ENCODE measurements around the gene PAX2. TPM values are rescaled to one million over a fixed set of nuclear protein-coding genes. Genes with fewer than 3 reads are reported as not detected.

Gene PAX2
- total RNA-seq, 1 donor from 2014 or later: 0.34 TPM

- no peaks in the 10 kb centered on the region for H3K9me3 Mint-ChIP-seq
- no peak overlapping the region for H3K4me3 Mint-ChIP-seq
- no peaks in the 10 kb centered on the region for H3K79me2 ChIP-seq (ENCODE audit: low read depth)
- no peak overlapping the region for H3K27ac ChIP-seq
- no peaks in the 10 kb centered on the region for H3K36me3 ChIP-seq
- no peak overlapping the region for H3K9ac ChIP-seq
- H3K9me3 ChIP-seq (ENCODE audit: low read depth): no peaks in the 10 kb centered on the region
- no peaks in the 10 kb centered on the region for H3K36me3 Mint-ChIP-seq
- no peaks in the 10 kb centered on the region for H3K4me1 Mint-ChIP-seq
- no peak for DNase-seq (ENCODE audit: low spot score)
- H3K4me3 ChIP-seq: no peak overlapping the region
- H3K4me2 ChIP-seq: no peak overlapping the region
- peaks cover 4% of the 10 kb centered on the region for H4K20me1 ChIP-seq (ENCODE audit: low read depth)
- H3K27me3 ChIP-seq: peaks cover 96% of the 10 kb centered on the region
- TF ChIP-seq EZH2 (IDR thresholded peaks at IDR 0.05) (no peak), EZH2phosphoT487 (IDR thresholded peaks at IDR 0.05) (no peak)
- TF ChIP-seq, protein P1, sequence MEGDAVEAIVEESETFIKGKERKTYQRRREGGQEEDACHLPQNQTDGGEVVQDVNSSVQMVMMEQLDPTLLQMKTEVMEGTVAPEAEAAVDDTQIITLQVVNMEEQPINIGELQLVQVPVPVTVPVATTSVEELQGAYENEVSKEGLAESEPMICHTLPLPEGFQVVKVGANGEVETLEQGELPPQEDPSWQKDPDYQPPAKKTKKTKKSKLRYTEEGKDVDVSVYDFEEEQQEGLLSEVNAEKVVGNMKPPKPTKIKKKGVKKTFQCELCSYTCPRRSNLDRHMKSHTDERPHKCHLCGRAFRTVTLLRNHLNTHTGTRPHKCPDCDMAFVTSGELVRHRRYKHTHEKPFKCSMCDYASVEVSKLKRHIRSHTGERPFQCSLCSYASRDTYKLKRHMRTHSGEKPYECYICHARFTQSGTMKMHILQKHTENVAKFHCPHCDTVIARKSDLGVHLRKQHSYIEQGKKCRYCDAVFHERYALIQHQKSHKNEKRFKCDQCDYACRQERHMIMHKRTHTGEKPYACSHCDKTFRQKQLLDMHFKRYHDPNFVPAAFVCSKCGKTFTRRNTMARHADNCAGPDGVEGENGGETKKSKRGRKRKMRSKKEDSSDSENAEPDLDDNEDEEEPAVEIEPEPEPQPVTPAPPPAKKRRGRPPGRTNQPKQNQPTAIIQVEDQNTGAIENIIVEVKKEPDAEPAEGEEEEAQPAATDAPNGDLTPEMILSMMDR (IDR thresholded peaks at IDR 0.05): no peak
- H3K4me1 ChIP-seq: no peaks in the 10 kb centered on the region
- no peak overlapping the region for H2AFZ ChIP-seq (replicated peaks)
- peaks cover 9% of the 10 kb centered on the region for H3K27me3 Mint-ChIP-seq (ENCODE audit: insufficient read depth, low read depth)
- no peaks in the 10 kb centered on the region for H3F3A ChIP-seq (ENCODE audit: low read depth)
- no peak overlapping the region for H3K27ac Mint-ChIP-seq
These were observed 22.0 kb downstream of the PAX2 start for GRCh38 chr10:100767422-100767775.

DNA sequence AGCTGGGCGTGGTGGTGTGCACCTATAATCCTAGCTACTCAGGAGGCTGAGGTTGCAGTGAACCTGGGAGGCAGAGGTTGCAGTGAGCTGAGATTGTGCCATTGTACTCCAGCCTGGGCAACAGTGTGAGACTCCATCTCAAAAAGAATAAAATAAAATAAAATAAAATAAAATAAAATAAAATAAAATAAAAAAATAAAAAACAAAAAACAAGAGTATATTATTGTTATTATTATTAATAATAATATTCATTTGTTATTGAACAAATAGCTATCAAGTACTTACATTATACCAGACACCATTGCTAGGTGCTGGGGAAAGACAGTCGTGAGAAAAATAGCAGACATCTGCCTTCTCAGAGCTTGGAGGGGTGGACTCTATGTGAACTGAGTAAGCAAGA, 24.1 kb downstream of the PAX2 start:
- Histone ChIP-seq H3K27ac (no peak overlapping the region), H3K4me1 (no peaks in the 10 kb centered on the region), H3K79me2 (ENCODE audit: low read depth) (no peaks in the 10 kb centered on the region), H3K27me3 (peaks cover 94% of the 10 kb centered on the region), H3K36me3 (no peaks in the 10 kb centered on the region), H3K9me3 (ENCODE audit: low read depth) (no peaks in the 10 kb centered on the region), H4K20me1 (ENCODE audit: low read depth) (peaks cover 4% of the 10 kb centered on the region), H3K4me3 (no peak overlapping the region), H2AFZ (replicated peaks) (no peak overlapping the region), H3K4me2 (no peak overlapping the region), H3F3A (ENCODE audit: low read depth) (no peaks in the 10 kb centered on the region), H3K9ac (no peak overlapping the region)
- Mint-ChIP-seq H3K27ac (no peak overlapping the region), H3K4me3 (no peak overlapping the region), H3K9me3 (no peaks in the 10 kb centered on the region), H3K27me3 (ENCODE audit: insufficient read depth, low read depth) (peaks cover 9% of the 10 kb centered on the region), H3K4me1 (no peaks in the 10 kb centered on the region), H3K36me3 (no peaks in the 10 kb centered on the region)
- TF ChIP-seq EZH2phosphoT487 (IDR thresholded peaks at IDR 0.05) (no peak), EZH2 (IDR thresholded peaks at IDR 0.05) (no peak)
- TF ChIP-seq, protein P1 (IDR thresholded peaks at IDR 0.05): no peak
- DNase-seq (ENCODE audit: low spot score): no peak

- TF ChIP-seq, protein P1 (IDR thresholded peaks at IDR 0.05): no peak
- TF ChIP-seq EZH2phosphoT487 (IDR thresholded peaks at IDR 0.05) (no peak), EZH2 (IDR thresholded peaks at IDR 0.05) (no peak)
- Mint-ChIP-seq H3K27me3 (ENCODE audit: insufficient read depth, low read depth) (peaks cover 18% of the 10 kb centered on the region), H3K36me3 (no peaks in the 10 kb centered on the region), H3K27ac (no peak overlapping the region), H3K9me3 (no peaks in the 10 kb centered on the region), H3K4me3 (no peak overlapping the region), H3K4me1 (peaks cover 16% of the 10 kb centered on the region)
- no peaks in the 10 kb centered on the region for H3K4me1 ChIP-seq
- H3K9ac ChIP-seq: no peak overlapping the region
- H3K4me2 ChIP-seq: no peak overlapping the region
- H3K36me3 ChIP-seq: no peaks in the 10 kb centered on the region
- H4K20me1 ChIP-seq (ENCODE audit: low read depth): no peaks in the 10 kb centered on the region
- no peak for DNase-seq (ENCODE audit: low spot score)
- no peaks in the 10 kb centered on the region for H3F3A ChIP-seq (ENCODE audit: low read depth)
- H3K9me3 ChIP-seq (ENCODE audit: low read depth): no peaks in the 10 kb centered on the region
- H3K4me3 ChIP-seq: no peak overlapping the region
- H3K27ac ChIP-seq: no peak overlapping the region
- no peak overlapping the region for H2AFZ ChIP-seq (replicated peaks)
- no peaks in the 10 kb centered on the region for H3K79me2 ChIP-seq (ENCODE audit: low read depth)
- H3K27me3 ChIP-seq: peaks cover 90% of the 10 kb centered on the region
These were observed 28.3 kb downstream of the PAX2 start for GRCh38 chr10:100773646-100774045.
